HL-60/S4 treated with retinoic acid at 250 ng/mL for 4 days and 3 days (cell line): ENCODE measurements around the gene VPS54.

Source experiments
- in situ Hi-C: fragments of 300-500 bp; cut with MboI; formaldehyde crosslinking; loops from 2 replicates; pipeline ENCODE4 v1.7.0; 2022; ENCODE audit warnings: low sequenced_read_pairs

Gene VPS54

DNA sequence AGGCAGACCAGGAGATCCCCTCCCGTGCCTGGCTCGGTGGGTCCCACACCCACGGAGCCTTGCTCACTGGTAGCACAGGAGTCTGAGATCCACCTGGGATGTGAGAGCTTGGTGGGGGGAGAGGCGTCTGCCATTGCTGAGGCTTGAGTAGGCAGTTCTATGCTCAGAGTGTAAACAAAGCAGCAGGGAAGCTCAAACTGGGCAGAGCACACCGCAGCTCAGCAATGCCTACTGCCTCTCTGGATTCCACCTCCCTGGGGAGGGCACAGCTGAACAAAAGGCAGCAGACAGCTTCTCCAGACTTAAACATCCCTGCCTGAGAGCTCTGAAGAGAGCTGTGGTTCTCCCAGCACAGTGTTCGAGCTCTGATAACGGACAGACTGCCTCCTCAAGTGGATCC lies 92.4 kb downstream of the VPS54 start:
- in situ Hi-C loops = no loop called here

GRCh38 chr2:63914311-63914710 lies 104.9 kb downstream of the VPS54 start:
- in situ Hi-C loops = no loop called here

DNA sequence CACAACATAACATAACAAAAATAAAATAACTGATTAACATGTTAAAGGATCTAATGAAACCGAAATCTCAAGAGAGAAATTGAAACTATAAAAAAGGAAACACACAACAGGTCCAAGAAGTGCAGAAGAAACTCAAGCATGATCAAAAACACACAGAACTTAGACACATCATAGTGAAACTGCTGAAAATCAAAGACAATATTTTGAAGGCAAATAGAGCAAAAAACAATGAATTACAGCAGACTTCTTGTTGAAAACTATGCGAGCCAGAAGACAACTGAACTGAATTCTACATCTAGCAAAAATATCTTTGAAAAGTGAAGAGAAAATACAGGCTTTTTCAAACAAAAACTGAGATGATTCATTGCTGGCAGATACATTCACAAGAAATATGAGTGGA lies 116.2 kb downstream of the VPS54 start:
- in situ Hi-C loops = no loop called here

DNA sequence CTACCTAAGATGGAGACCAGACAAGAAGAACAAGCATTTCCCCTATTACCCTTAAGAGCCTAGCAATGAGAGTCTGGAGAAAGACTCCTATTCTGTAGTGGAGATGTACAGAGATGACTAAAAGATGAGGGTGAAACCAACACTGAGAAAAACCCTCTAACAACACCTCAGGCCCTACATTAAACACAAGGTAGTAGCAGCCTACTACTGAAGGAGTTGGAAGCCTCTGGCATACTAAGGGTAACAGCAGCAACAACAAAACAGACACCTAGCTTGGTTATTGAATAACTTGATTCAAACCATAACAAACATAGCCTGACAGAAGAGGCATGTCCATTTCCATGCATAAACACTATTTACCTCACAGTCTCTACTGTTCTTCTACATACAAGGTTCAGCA lies 117.1 kb downstream of the VPS54 start:
- in situ Hi-C loops = no loop called here

- in situ Hi-C loops = no loop called here
These were observed 119.6 kb downstream of the VPS54 start for GRCh38 chr2:63899639-63900038.

- in situ Hi-C loops = no loop called here
These were observed 120.4 kb downstream of the VPS54 start for GRCh38 chr2:63898839-63899238.

DNA sequence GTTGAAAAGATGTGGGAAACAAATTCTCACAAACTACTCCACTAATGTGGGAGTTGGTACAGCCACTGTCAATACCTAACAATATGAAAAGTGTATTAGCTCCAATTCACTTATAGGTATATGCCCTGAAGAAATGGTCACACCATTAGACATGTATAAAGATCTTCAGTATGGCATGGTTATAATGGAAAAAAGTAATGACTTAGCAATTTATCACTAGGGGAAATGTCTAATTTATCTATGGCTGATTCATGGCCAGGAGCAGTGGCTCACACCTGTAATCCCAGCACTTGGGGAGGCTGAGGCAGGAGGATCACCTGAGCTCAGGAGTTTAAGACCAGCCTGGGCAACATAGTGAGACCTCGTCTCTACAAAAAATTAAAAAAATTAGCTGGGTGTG lies 125.1 kb downstream of the VPS54 start:
- in situ Hi-C loops = no loop called here

GRCh38 chr2:63893163-63893562 lies 126.1 kb downstream of the VPS54 start:
- in situ Hi-C loops = no loop called here

DNA sequence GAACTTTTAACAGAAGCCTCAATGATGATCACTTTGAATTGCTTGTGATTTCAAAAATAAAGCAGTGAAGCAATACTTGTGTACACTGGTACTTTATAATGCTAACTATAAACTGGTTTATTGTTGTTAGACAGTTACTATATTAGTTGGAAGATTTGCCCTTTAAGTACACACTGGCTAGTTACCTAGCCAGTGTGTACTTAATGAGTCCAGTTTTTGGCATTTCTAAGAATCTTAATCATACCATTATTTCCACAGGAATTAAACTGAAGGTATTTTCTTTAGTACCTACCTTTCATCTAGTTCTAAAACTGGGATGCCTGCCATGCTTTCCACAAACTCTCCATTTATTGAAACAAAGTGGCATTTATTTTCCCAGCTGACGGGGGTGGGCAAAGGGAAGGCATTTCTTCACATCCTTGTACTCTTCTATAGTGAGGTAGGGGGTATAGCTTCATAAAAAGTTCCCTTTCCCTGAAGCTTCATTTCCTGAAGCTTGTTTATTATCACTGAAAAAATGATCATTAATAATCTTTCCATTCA lies 127.7 kb downstream of the VPS54 start:
- in situ Hi-C loops = no loop called here

GRCh38 chr2:63890678-63891077 lies 128.6 kb downstream of the VPS54 start:
- in situ Hi-C loops = no loop called here

- in situ Hi-C loops = no loop called here
These were observed 130.5 kb downstream of the VPS54 start for GRCh38 chr2:63888490-63889402.

- in situ Hi-C loops = no loop called here
These were observed 131.2 kb downstream of the VPS54 start for GRCh38 chr2:63888053-63888452.

- in situ Hi-C loops = no loop called here
These were observed 132.8 kb downstream of the VPS54 start for GRCh38 chr2:63886445-63886844.

DNA sequence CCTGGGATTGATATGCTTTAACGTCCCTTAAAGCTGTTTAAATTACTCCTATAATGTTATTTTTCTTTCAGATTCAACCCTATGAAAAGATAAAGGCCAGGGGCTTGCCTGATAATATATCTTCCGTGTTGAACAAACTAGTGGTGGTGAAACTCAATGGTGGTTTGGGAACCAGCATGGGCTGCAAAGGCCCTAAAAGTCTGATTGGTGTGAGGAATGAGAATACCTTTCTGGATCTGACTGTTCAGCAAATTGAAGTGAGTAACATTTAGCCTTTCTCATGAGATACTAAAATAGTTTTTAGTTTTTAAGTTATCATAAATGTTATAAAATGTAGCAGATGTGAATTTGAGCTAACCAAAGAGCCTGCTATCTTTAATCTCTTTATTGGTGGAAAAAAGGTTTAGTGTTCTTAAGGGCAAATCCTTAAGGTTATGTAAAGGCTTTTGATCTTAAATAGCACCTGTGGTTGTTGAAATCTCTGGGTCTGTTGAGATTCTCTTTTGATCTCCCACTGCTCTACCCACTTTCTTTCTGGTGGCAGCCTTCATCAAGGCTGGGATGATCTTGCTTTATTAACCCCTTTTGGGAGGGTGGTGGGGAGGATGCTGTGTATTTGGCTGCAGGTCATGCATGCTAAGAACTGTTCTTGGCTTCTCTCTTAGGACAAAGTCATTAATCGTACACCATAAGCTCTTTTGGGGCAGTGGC lies 136.7 kb downstream of the VPS54 start:
- in situ Hi-C loops = no loop called here

DNA sequence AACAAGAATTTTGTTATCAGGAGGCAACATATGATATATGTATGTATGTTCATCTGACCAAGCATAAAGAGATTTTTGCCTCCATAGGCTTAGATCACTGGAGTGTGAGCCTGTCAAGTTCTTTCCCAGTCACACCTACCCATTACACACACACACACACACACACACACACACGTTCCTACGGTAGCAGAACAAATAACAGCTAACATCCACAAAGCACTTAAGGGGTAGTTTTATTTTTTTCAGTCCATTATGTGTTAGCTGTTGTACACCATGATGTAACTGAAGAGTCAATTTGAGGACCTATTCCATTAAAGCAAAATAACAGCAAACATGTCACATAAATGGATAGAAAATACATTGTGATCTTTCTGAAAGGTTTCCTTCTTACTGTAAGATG lies 138.0 kb downstream of the VPS54 start:
- in situ Hi-C loops = no loop called here

DNA sequence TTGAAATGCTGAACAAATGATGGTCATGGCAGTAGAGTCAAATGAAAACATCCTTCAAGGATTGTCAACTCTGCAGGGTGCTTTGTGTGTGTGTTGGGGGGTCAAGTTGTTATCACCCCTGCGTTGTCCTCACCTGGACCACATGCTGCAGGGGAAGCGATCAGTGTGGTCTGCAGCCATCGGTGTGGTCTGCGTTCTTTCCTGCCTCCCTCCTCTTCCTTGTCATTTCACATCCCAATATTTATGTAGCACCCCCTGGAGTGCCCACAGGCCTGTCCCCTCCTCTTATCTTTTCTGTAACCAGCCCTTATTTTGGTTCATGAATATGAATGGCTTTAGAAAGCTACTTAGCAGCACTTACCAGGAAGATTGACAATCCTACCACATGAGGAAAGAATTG lies 138.6 kb downstream of the VPS54 start:
- in situ Hi-C loops = no loop called here

DNA sequence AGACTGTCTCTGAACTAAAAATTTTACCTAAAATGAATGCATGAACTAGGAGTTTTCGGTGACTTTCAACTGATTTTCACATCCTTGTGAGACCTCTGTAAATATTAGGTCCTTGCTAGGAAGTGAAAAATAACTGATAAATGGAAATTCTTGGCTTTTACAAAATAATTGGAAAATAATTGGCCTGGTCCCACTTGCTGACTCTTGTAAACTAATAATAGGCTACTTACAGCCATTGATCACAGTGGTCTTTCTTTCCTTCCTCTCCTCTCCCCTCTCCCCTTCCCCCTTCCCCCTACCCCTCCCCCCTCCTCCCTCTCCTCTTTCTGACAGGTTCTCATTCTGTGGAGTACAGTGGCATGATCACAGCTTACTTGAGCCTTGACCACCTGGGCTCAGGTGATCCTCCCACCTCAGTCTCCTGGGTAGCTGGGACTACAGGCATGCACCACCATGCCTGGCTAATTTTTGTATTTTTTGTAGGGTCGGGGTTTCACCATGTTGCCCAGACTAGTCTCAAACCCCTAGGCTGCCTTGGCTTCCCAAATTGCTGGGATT lies 139.3 kb downstream of the VPS54 start:
- in situ Hi-C loops = no loop called here

DNA sequence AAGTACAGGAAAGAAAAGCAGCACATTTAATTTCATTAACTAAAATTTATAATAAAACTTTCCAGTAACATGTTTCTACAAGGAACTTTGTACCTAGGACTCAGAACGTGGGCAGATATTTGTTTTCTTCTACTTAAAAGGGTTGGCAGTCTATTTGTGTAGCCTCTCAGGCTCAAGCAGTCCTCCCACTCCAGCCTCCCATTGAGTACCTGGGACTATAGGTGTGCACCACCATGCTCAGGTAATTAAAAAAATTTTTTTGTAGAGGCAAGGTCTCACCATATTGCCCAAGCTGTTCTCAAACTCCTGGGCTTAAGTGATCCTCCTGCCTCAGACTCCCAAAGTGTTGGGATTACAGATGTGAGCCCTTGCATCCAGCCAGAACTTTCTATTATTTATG lies 140.7 kb downstream of the VPS54 start:
- in situ Hi-C loops = no loop called here

- in situ Hi-C loops = no loop called here
These were observed 142.9 kb downstream of the VPS54 start for GRCh38 chr2:63876311-63876710.

GRCh38 chr2:63875559-63876245 lies 143.5 kb downstream of the VPS54 start:
- in situ Hi-C loops = no loop called here

- in situ Hi-C loops = no loop called here
These were observed 144.1 kb downstream of the VPS54 start for GRCh38 chr2:63875131-63875527.
